HG03442 (cell line): ENCODE data around the gene GGT7.
"Not testable (repeated sequence)": the region's sequence is repeated elsewhere in the genome, so short reads cannot be mapped to it uniquely, and the experiment has no call there.

ENCODE experiments used
- ATAC-seq: cut with Tn5 transposase; IDR thresholded peaks from one replicate; pipeline ENCODE4 v1.9.1; 2021; ENCODE audit warnings: mild to moderate bottlenecking, moderate library complexity; ENCODE audit not compliant: unreplicated experiment

GGT7 gene, protein sequence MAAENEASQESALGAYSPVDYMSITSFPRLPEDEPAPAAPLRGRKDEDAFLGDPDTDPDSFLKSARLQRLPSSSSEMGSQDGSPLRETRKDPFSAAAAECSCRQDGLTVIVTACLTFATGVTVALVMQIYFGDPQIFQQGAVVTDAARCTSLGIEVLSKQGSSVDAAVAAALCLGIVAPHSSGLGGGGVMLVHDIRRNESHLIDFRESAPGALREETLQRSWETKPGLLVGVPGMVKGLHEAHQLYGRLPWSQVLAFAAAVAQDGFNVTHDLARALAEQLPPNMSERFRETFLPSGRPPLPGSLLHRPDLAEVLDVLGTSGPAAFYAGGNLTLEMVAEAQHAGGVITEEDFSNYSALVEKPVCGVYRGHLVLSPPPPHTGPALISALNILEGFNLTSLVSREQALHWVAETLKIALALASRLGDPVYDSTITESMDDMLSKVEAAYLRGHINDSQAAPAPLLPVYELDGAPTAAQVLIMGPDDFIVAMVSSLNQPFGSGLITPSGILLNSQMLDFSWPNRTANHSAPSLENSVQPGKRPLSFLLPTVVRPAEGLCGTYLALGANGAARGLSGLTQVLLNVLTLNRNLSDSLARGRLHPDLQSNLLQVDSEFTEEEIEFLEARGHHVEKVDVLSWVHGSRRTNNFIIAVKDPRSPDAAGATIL

DNA sequence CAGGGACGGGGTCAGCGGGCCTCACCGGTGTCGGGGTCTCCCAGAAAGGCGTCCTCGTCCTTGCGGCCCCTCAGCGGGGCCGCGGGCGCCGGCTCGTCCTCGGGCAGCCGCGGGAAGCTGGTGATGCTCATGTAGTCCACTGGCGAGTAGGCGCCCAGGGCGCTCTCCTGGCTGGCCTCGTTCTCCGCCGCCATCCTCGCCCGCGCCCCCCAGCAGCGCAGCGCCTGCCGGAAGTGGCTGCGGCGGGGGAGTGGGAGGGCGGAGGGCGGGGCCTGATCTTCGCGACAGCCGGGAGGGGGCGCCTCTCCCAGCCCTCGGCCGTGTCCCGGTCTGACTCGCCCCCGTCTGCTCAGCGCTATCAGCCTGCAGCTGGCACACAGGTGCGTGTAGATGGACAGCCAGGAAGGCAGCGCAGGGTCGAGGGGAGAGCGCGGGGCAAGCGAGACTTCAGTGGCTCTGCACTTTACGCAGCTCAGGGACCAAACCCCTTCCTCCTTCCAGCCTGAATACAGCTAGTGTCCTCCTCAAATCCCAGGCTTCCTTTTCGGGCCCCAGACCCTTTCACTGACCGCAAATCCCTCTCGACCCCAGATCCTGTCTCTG is at the start of gene GGT7:
Gene GGT7 (minus strand): TSS at position 235 of the 603 bp plus-strand sequence. CDS start 41 bp downstream, at position 194.
- ATAC-seq: peak; percentile 52

DNA sequence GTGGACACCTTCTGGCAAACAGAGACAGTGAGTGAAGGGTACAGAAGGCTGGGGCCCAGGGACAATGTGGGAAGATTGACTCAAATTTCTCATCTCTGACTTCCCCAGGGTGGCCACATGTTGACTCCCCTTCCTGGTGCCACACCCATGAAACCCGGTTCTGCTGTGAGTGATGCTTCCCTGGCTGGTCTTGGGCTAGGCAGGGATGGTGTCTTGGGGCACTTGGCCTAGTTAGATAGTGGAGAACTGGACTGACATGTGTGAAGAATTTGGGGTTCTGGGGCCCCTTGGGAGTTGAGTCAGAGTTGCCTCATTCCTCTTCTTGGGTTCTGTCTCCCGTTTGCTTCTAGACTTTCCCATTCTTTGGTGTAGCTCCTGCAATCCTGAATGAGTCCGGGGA is 48.8 kb upstream of the GGT7 start:
- ATAC-seq: no peak

DNA sequence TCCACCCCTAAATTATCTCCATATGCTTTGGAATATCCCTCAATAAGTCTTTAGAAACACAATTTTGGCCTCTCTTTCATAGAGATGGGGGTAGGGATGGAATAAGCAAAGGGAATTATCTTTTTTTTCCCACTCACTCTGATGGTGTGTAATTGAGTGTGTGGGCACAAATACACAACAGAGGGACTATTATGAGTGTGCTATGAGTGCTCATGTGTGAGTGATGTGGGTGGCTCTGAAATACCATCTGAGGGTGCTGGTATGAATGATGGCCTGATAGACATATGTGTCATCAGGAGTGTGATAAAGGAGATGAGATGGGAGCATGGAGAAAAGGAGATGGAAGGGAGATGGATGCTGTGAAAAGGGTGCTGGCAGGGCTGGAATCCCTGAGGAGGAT is 47.4 kb upstream of the GGT7 start:
- ATAC-seq: no peak

DNA sequence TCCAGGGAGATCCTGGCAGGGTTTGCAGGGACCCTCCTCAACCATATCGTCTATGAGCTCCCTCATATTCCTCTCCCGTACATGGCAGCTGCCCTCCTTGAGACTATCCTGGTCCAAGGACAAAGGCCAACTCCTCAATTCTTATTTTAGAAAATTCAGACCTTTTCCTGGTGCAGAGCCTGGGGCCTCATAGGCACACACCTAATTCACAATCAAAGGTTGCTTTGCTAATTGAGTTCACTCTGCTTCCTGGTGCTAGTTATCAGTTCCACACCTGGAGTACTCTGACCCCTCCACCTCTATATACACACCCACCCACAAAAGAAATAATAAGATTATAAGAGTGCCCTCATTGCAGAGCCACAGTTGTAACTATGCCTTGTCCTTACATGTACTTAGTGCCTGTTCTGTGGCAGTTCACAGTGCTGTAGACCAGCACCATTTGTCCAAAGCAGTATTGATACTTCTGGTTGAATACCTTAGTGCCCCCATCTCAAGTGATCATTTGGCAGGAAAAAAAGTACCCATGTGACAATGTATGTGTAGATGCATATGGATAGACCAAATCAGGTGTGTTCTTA is 44.2 kb upstream of the GGT7 start:
- no peak for ATAC-seq

DNA sequence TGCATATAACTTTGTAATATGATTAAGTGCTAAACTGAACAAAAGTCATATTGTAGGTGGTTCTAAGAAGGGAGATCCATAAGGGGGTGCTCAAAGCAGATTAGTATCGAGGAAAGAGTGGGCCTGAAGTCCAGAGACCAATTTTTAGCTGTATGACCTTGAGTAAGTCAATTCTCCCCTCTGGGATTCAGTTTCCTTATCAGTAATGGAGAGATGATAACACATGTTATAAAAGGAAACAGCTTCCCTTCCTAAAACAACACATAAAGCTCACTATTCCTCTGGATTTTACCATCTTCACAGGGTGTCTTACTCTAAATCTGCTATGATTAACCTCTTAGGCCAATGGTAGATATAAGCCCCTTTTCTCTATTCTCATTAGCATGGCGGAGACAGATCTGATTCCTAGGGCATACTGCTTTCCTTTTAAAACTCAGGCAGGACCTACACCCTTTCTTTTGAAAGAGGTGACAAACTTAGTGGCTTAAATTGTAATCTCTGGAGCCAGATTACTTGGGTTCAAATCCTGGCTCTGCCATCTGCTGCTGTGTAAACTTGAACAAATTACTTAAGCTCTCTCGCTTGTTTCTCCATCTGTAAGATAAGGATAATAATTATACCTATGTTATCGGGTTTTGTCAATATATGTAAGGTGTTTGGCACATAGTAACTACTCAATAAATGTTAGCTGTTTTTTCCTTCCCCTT is 43.2 kb upstream of the GGT7 start:
- ATAC-seq: no peak

DNA sequence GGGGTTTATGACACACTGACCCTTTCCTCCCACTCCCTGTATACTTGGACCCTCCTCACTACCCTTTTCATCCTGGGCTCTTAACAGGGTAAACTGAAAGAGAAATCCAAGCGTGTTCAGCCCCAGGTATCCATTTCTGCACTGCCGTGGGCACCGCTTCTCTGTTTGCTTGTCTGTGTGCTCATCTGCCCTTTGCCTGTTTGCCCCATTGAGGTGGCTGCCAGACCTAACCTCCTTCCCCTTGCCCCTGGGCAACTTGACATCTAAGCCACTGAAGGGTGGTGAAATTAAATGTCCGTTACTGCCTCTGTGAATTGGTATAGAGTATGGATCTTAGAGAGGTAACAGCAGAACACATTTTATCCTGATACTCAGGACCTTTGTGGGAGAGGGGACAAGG is 42.5 kb upstream of the GGT7 start:
- no peak for ATAC-seq

DNA sequence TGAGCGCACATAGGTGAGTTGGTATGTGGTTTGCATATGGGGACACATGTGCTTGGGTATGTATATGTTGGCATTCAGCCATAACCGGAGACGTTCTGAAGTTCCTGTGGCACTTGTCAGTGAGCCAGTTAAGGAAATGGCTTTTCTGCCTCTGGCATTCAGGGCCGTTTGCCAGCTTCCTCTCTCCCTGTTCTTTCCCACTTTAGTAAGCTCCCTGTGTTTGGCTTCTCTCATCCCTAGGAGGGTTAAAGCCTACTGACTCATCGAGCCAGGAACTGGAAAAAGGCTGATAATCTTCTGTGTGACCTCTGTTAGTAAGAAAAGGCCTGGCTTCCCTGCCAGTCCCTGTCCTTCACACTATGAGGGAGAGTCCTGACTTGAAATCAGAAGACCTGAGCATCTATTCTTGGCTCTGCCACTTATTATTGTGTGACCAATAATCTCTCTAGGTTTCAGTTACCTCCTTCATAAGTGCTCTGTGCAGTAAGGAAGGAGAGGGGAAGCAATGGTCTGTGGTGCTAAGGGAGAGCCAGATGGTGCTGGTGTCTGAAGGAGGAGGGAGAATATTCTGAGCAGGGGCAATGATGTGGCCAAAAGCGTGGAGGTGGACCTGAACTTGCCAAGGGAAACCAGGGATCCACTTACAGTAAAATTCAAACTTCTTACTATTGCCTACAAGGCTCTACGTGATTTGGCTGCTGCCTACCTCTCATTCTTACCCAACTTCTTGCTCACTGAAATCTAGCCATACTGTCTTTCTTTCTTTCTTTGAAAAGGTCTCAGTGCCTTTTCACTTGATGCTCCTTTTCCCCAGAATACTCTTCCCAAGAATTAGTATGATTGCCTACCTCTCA is 35.2 kb upstream of the GGT7 start:
- no peak for ATAC-seq

DNA sequence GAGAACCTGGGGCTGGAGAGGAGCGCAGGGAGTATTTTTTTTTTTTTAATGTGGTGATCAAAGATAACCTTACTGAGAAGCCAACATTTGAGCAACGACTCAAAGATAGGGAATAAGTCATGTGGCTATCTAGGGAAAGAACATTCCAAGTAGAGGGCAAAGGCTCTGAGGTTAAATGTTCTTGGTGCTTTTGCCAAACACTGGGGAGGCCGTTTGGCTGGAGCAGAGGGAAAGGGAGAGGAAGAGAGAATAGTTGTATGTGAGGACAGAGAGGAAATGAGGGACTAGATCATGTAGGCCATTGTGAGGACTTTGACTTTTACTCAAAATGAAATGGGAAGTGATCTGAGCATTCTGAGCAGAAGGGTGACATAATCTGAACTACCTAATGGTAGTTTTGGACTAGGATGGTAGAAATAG is 31.6 kb upstream of the GGT7 start:
- no peak for ATAC-seq

DNA sequence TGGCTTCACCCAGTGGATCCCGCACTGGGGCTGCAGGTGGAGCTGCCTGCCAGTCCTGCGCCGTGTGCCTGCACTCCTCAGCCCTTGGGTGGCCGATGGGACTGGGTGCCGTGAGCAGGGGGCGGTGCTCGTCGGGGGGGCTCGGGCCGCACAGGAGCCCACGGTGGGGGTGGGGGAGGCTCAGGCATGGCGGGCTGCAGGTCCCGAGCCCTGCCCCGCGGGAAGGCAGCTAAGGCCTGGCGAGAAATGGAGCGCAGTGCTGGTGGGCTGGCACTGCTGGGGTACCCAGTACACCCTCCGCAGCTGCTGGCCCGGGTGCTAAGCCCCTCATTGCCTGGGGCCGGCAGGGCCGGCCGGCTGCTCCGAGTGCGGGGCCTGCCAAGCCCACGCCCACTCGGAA is 26.1 kb upstream of the GGT7 start:
- ATAC-seq: not testable (repeated sequence)

DNA sequence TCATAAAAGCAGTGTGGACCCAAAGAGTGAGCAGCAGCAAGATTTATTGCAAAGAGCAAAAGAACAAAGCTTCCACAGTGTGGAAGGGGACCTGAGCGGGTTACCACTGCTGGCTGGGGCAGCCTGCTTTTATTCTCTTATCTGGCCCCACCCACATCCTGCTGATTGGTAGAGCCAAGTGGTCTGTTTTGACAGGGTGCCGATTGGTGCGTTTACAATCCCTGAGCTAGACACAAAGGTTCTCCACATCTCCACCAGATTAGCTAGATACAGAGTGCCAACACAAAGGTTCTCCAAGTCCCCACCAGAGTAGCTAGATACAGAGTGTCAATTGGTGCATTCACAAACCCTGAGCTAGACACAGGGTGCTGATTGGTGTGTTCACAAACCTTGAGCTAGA is 25.5 kb upstream of the GGT7 start:
- not testable (repeated sequence) for ATAC-seq

DNA sequence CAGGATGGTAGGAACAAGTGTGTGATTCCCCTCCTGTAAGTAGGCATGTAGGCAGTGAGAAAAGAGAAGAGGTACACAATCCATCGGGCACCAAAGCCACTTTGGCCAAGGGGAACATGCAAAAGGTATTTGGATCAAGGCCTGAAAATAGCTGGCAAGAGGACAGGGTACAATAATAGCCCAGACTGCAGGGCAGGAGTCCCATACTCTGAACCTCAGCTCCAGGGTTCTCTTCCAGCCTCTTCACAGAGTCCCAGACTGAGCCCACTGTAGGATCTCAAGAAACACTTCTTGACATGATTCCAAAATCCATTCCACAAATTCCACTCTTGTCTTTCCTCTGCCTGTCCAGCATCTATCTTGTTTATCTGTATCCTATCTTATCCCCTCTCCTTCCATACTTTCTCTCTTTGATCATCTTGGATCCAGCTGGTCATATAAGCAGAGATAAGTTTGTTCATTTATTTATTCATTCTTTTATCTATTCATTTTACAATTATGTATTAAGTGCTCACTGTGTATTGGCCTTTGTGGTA is 23.5 kb upstream of the GGT7 start:
- no peak for ATAC-seq

DNA sequence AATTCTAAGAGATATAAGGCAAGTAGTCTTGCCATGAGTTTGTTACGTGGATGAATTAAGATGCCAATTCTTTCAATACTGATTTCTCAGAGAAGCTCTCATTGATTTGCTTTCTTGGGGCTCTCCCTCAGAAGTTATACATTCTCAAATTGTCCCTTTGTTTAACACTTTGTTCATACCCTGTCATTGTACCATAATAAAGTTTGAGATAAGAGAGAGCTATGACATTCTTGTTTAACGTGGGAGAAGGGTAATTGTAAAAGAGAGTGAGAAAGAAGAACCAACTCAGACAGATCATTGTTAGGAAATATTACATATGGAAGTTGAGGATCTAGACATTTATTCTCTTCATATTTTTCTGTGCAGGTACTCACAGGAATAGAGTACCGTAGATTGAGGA is 22.8 kb upstream of the GGT7 start:
- no peak for ATAC-seq

DNA sequence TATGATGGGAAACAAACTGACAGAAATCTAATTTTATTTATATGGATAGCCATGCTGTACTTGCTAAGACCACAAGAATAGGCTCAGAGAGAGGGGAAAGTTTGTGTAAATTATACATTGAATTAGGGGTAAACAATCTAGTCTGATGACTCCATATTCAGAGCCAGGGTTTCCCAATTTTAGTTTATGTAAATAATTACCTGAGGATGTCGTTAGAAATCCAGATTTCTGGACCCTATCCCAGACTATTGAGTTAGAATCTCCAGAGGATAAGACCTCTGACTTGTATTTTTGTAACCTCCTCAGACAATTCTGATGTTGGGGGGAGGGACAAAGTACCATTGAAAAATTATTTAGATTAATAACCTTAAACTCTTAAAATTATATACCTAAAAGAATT is 22.1 kb upstream of the GGT7 start:
- no peak for ATAC-seq

DNA sequence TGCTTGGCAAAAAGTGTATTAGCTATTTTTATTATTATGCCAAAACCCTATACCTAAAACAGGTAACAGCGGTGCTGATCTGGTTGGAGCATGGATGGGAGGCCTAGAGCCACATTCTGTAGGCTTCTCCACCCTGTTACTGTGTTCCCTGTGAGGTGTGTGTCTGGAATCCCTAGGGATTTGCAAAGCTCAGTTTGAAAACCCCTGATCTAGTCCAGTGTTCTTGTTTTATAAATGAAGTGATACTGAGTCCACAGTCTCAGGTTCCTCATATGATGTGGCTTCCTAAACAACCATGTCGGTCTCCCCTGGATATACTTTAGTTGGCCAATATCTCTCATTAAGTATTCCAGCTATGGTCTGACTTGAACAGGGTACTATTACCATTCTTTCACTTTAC is 20.0 kb upstream of the GGT7 start:
- ATAC-seq: no peak

DNA sequence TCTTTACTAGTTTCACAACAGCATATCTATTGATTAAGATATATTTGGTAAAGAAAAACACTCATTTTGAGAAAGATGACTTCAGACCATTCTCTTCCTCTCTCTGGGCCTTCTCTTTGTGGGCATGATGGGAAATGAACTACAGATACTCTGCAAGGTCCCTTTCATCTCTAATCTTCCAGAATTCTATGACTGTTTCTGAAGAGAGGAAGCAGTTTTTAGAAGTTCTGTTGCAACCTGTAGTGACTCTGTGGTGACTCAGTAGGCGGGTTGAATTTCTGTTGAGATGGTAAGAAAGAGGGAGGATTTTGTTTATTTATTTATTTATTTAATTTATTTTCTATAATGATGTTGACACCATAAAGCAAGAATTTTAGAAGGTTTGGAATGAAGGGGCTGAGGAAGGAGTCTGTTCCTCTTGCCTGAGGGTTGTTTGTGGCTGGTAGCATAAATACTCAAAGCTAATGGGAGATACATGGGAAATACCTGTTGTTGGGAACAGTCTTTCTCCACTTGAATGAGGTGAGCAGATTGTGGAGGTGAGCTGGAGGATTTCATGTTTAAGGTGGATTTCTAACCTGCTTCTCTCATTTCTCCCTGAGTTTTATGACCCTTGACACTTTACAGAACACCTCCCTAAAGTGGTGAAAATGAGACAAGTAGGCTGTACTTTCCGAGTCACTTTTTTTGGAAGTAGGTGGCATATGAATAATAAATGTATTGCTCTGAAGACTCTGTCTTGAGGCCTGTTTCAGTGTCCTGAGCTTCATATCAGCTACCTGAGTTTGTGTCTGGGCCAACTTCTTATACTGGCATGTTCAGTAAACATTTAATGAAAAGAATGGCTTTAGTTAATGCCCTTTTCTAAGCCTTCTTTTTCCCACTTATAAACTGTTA is 18.8 kb upstream of the GGT7 start:
- ATAC-seq: no peak

DNA sequence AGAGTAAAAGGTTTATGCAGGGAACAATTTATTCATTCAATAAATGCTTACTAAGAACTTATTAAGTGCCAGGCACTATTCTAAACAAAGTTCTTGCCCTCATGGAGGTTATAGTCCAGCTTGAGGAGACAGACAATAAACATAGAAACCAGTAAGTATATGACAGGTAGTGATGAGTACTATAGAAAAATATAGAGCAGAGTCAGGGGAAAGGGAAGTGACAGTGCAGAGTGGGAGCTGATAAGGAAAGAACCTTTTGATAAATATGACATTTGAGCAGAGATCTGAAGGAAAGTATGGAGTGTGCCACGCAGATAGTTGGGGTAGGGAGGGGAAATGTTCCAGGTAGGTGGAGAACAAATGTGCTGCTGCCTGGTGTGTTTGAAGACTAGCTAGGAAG is 15.8 kb upstream of the GGT7 start:
- ATAC-seq: no peak

DNA sequence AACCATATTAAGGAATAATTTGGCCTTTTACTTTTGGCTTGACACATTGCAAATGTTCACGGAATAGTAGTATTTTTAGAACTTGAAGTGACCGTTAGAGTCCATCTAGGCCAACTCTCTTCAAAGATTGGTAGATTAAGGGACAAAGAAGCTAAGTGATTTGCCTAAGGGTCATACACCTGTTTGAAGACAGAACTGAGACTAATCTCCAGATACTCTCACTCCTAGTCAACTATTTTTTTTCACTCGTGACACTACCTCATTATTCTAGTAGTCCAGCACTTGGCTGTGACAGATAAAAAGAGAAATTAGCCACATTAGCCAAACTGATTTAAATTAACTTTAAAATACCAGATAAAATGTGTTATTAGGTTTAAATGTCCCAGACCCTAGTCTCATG is 14.4 kb upstream of the GGT7 start:
- no peak for ATAC-seq

DNA sequence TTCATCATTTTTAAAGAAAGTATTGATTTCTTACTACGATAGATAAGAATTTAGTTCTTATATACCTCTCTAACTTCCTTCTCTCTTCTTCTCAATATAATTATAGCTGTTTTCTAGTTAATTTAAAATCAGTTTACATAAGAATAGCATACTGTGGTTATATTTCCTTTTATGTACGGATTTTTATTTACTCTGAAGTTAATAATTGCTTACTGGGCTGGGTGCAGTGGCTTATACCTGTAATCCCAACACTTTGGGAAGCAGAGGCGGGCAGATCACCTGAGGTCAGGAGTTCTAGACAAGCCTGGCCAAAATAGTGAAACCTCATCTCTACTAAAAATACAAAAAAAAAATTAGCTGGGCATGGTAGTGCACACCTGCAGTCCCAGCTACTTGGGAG is 13.5 kb upstream of the GGT7 start:
- ATAC-seq: no peak

DNA sequence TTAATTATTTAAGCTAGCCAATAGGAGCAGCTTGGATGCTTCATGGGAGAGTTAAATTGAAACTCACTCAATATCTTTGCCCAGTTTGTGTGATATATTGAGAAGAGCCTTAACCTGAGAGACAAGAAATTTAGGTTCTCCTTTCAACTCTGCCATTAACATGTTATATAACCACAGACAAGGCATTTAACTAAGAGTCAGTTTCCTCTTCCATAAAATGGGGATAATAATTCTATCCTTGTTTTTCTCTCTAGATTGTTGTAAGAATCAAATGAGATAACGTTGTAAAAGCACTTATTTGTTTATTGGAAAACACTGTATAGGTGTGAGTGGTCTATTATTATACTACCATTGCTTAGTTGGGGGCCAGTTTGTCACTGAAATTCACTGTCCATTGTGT is 11.6 kb upstream of the GGT7 start:
- ATAC-seq: no peak
